GM21619 (cell line): Measurements from ENCODE around the gene PHKB.
A peak's percentile ranks its signal among the peaks of the same experiment; 100 is the strongest.

Source experiments
- ATAC-seq: cut with Tn5 transposase; IDR thresholded peaks from one replicate; pipeline ENCODE4 v1.9.1; 2021; ENCODE audit not compliant: unreplicated experiment

Gene PHKB

GRCh38 chr16:47565454-47565853 lies 104.3 kb downstream of the PHKB start:
- ATAC-seq: no peak

- no peak for ATAC-seq
Measured at GRCh38 chr16:47567321-47567720, 106.2 kb downstream of the PHKB start.

- ATAC-seq: no peak
Measured at GRCh38 chr16:47568351-47568750, 107.2 kb downstream of the PHKB start.

- no peak for ATAC-seq
Measured at GRCh38 chr16:47571049-47571448, 109.9 kb downstream of the PHKB start.

- no peak for ATAC-seq
Measured at GRCh38 chr16:47571711-47572110, 110.6 kb downstream of the PHKB start.

- ATAC-seq: no peak
Measured at GRCh38 chr16:47574091-47575054, 113.2 kb downstream of the PHKB start.

GRCh38 chr16:47577029-47577428 lies 115.9 kb downstream of the PHKB start:
- ATAC-seq: no peak

- no peak for ATAC-seq
Measured at GRCh38 chr16:47578033-47578432, 116.9 kb downstream of the PHKB start.

GRCh38 chr16:47578573-47578972 lies 117.4 kb downstream of the PHKB start:
- ATAC-seq: no peak

- no peak for ATAC-seq
Measured at GRCh38 chr16:47581114-47581513, 120.0 kb downstream of the PHKB start.

GRCh38 chr16:47584464-47585225 lies 123.5 kb downstream of the PHKB start:
- ATAC-seq: no peak

GRCh38 chr16:47586121-47586520 lies 125.0 kb downstream of the PHKB start:
- ATAC-seq: no peak

- no peak for ATAC-seq
Measured at GRCh38 chr16:47590472-47590871, 129.3 kb downstream of the PHKB start.

- no peak for ATAC-seq
Measured at GRCh38 chr16:47592232-47592631, 131.1 kb downstream of the PHKB start.

- peak; percentile 79 for ATAC-seq
Measured at GRCh38 chr16:47599512-47599911, 138.4 kb downstream of the PHKB start.

- ATAC-seq: no peak
Measured at GRCh38 chr16:47600376-47600775, 139.2 kb downstream of the PHKB start.

- no peak for ATAC-seq
Measured at GRCh38 chr16:47604306-47604705, 143.2 kb downstream of the PHKB start.

GRCh38 chr16:47611042-47611441 lies 149.9 kb downstream of the PHKB start:
- no peak for ATAC-seq

GRCh38 chr16:47611848-47612493 lies 150.8 kb downstream of the PHKB start:
- no peak for ATAC-seq

- no peak for ATAC-seq
Measured at GRCh38 chr16:47612711-47613110, 151.6 kb downstream of the PHKB start.

- no peak for ATAC-seq
Measured at GRCh38 chr16:47613251-47613650, 152.1 kb downstream of the PHKB start.
